HCT116 (cell line): Measurements from ENCODE around the gene MSH3.

Source experiments
- YY1 ChIP-seq: IDR thresholded peaks from 2 replicates; pipeline ENCODE4 v1.6.1; 2011; ENCODE audit warnings: low read length, low read depth, moderate library complexity, mild to moderate bottlenecking; ENCODE audit not compliant: insufficient replicate concordance; ENCODE audit errors: extremely low read depth
- TF ChIP-seq, protein P1 (sequence below), 3 experiments: fragments of 200-600 bp in 1 of 3; sonication (generic) in 1 of 3; IDR thresholded peaks in 2 of 3; conservative IDR thresholded peaks in 1 of 3; 2 replicates each; pipeline ENCODE4 v1.5.1; 2012 to 2017; ENCODE audit warnings: low read depth in 2 of 3, low read length in 2 of 3, antibody characterized with exemption in 1 of 3, borderline replicate concordance in 1 of 3, control low read depth in 1 of 3, mild to moderate bottlenecking in 1 of 3, mixed read lengths in 1 of 3, mixed run types in 1 of 3, moderate library complexity in 1 of 3; ENCODE audit not compliant: insufficient read depth in 1 of 3

- TF ChIP-seq, protein P1, sequence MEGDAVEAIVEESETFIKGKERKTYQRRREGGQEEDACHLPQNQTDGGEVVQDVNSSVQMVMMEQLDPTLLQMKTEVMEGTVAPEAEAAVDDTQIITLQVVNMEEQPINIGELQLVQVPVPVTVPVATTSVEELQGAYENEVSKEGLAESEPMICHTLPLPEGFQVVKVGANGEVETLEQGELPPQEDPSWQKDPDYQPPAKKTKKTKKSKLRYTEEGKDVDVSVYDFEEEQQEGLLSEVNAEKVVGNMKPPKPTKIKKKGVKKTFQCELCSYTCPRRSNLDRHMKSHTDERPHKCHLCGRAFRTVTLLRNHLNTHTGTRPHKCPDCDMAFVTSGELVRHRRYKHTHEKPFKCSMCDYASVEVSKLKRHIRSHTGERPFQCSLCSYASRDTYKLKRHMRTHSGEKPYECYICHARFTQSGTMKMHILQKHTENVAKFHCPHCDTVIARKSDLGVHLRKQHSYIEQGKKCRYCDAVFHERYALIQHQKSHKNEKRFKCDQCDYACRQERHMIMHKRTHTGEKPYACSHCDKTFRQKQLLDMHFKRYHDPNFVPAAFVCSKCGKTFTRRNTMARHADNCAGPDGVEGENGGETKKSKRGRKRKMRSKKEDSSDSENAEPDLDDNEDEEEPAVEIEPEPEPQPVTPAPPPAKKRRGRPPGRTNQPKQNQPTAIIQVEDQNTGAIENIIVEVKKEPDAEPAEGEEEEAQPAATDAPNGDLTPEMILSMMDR (IDR thresholded peaks at IDR 0.05 in 2 of 3, conservative IDR thresholded peaks at IDR 0.05 in 1 of 3; ENCODE audit: borderline replicate concordance in 1 of 3, insufficient read depth in 1 of 3, low read depth in 2 of 3, low read length in 2 of 3) = no peak
- no peak for TF ChIP-seq YY1
Observed at GRCh38 chr5:80705216-80705769, 50.8 kb downstream of the MSH3 start.
